Uterus (tissue), 2 donors: Measurements from ENCODE around the gene C6orf58.
"Not testable (repeated sequence)": the region's sequence is repeated elsewhere in the genome, so short reads cannot be mapped to it uniquely, and the experiment has no call there.

ENCODE experiments used
- CTCF ChIP-seq, 4 experiments: fragments of 200-600 bp in 2 of 4; fragments of 450-650 bp in 2 of 4; sonication (generic) in 2 of 4; IDR thresholded peaks; one replicate each; pipeline ENCODE4 v1.5.1; 2016 to 2019; ENCODE audit warnings: antibody characterized with exemption in 4 of 4, mild to moderate bottlenecking in 2 of 4, moderate library complexity in 1 of 4
- POLR2A ChIP-seq, 2 donors: fragments of 450-650 bp; IDR thresholded peaks; one replicate each; pipeline ENCODE4 v1.6.1; 2016; ENCODE audit warnings: antibody characterized with exemption in 2 of 2, mild to moderate bottlenecking in 1 of 2, moderate library complexity in 1 of 2

- TF ChIP-seq CTCF, POLR2A (IDR thresholded peaks at IDR 0.05): not testable (repeated sequence)
Observed at GRCh38 chr6:127593456-127593855, 16.5 kb downstream of the C6orf58 start.
